GM23248 (cell line): Measurements from ENCODE around the gene EVX2.

Experiments
- EZH2 ChIP-seq: fragments of 200-600 bp; sonication (generic); IDR thresholded peaks from 2 replicates; pipeline ENCODE4 v1.6.1; 2018; ENCODE audit warnings: antibody characterized with exemption, mild to moderate bottlenecking; ENCODE audit not compliant: insufficient read depth, poor library complexity, severe bottlenecking
- EZH2phosphoT487 ChIP-seq: fragments of 200-600 bp; sonication (generic); IDR thresholded peaks from 2 replicates; pipeline ENCODE4 v1.6.1; 2018; ENCODE audit warnings: antibody characterized with exemption, moderate library complexity, mild to moderate bottlenecking, low read depth; ENCODE audit not compliant: insufficient read depth

DNA sequence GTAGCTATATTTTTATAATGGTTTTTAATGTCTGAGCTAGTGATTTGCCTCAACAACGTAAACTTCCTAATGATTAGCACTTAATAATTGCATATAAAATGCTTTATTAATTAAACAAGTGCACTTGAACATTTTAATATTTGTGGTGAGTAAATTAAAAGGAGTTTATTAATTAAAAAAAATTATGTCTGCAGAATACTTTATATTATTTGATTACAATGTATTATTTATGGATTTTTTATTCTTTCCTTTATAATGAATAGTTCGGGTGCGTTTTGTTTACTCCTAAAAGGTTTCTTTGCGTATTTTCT is 48.0 kb upstream of the EVX2 start:
- TF ChIP-seq EZH2phosphoT487 (no peak), EZH2 (no peak)
